ENCODE data around the gene MLLT10.

- no peak for TF ChIP-seq CTCF (IDR thresholded peaks at IDR 0.05)
- TF ChIP-seq EP300 (IDR thresholded peaks at IDR 0.05): no peak
- TF ChIP-seq POLR2AphosphoS5 (IDR thresholded peaks at IDR 0.05): no peak
- no peak for TF ChIP-seq POLR2A (IDR thresholded peaks at IDR 0.05)
Observed at GRCh38 chr10:21602313-21602712, 68.3 kb downstream of the MLLT10 start.
